DOHH2 (cell line): ENCODE data around the gene YIF1B.

Experiments
- H3F3A ChIP-seq: fragments of 200-600 bp; sonication (generic), shearing (Covaris generic); 2 replicates; pipeline ENCODE4 v1.6.0; 2016; ENCODE audit warnings: antibody characterized with exemption, mild to moderate bottlenecking; ENCODE audit not compliant: control insufficient read depth, insufficient read depth
- H3K27ac ChIP-seq: fragments of 200-600 bp; sonication (generic); 2 replicates; pipeline ENCODE4 v1.5.1; 2014; ENCODE audit warnings: low read depth, mild to moderate bottlenecking, low read length, moderate library complexity
- H3K27me3 ChIP-seq: fragments of 200-600 bp; sonication (generic); 2 replicates; pipeline ENCODE4 v1.6.1; 2014; ENCODE audit warnings: mild to moderate bottlenecking, low read length, mixed read lengths; ENCODE audit not compliant: control insufficient read depth
- H3K36me3 ChIP-seq: fragments of 200-600 bp; sonication (generic); 2 replicates; pipeline ENCODE4 v1.6.1; 2014; ENCODE audit warnings: mild to moderate bottlenecking, low read length, moderate library complexity, mixed read lengths; ENCODE audit not compliant: control insufficient read depth
- H3K4me1 ChIP-seq: fragments of 200-600 bp; sonication (generic); 2 replicates; pipeline ENCODE4 v1.6.1; 2014; ENCODE audit warnings: mild to moderate bottlenecking, low read length, mixed read lengths; ENCODE audit not compliant: control insufficient read depth
- H3K4me2 ChIP-seq: fragments of 200-600 bp; sonication (generic); 2 replicates; pipeline ENCODE4 v1.6.0; 2014; ENCODE audit warnings: mild to moderate bottlenecking, low read length, moderate library complexity
- H3K4me3 ChIP-seq: fragments of 200-600 bp; sonication (generic); 2 replicates; pipeline ENCODE4 v1.5.1; 2014; ENCODE audit warnings: mild to moderate bottlenecking, low read length, mixed read lengths
- H3K79me2 ChIP-seq: fragments of 200-600 bp; sonication (generic); 2 replicates; pipeline ENCODE4 v1.6.1; 2014; ENCODE audit warnings: mild to moderate bottlenecking, low read length, mixed read lengths; ENCODE audit not compliant: control insufficient read depth
- H3K9me2 ChIP-seq: fragments of 200-600 bp; sonication (generic); replicated peaks from 2 replicates; pipeline ENCODE4 v1.6.1; 2014; ENCODE audit warnings: mild to moderate bottlenecking, low read length, mixed read lengths; ENCODE audit not compliant: control insufficient read depth
- H3K9me3 ChIP-seq: fragments of 200-600 bp; sonication (generic); 2 replicates; pipeline ENCODE4 v1.6.1; 2014; ENCODE audit warnings: antibody characterized with exemption, low read length, mixed read lengths; ENCODE audit not compliant: control insufficient read depth, insufficient read depth
- H4K20me1 ChIP-seq: fragments of 200-600 bp; sonication (generic); 2 replicates; pipeline ENCODE4 v1.6.0; 2014; ENCODE audit warnings: low read depth, mild to moderate bottlenecking, antibody characterized with exemption, low read length, moderate library complexity; ENCODE audit not compliant: control insufficient read depth, insufficient read depth
- EZH2phosphoT487 ChIP-seq: fragments of 200-600 bp; sonication (generic); IDR thresholded peaks from 2 replicates; pipeline ENCODE4 v1.6.1; 2017; ENCODE audit warnings: borderline replicate concordance, mild to moderate bottlenecking, antibody characterized with exemption, low read length, moderate library complexity, mixed read lengths
- TF ChIP-seq, protein P1 (sequence below): fragments of 200-600 bp; sonication (generic); IDR thresholded peaks from one replicate; pipeline ENCODE4 v1.5.1; 2014; ENCODE audit warnings: antibody characterized with exemption, mild to moderate bottlenecking, low read depth, low read length; ENCODE audit not compliant: poor library complexity, severe bottlenecking

The YIF1B gene

DNA sequence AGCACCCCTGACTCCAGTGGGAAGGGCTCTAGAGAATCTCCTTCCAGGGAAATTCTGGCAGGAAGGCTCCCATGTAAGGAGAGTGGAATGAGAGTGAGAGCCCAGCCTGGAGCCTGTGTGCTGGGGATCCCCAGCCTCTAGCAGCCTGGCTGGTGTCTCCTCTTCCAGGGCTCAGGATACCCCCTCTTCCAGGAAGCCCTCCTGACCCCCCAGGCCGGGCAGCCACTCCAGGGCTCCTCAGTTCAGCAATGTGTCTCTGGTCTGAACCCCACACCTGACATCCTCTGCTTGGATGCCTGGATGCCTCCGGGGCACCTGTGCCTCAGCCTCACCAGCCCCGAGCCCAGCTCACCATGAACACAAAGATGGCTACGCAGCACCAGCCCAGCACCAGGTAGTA lies 8.7 kb downstream of the YIF1B start:
- Histone ChIP-seq H3K27me3 (no peaks in the 10 kb centered on the region), H3K4me2 (no peak overlapping the region), H3K4me1 (no peaks in the 10 kb centered on the region), H3K9me3 (no peaks in the 10 kb centered on the region), H3K36me3 (peaks cover 4% of the 10 kb centered on the region; the same call in 1 of the 2 replicates), H3K9me2 (no peaks in the 10 kb centered on the region), H3K4me3 (no peak overlapping the region), H3K79me2 (peaks cover 7% of the 10 kb centered on the region), H4K20me1 (no peaks in the 10 kb centered on the region), H3K27ac (no peak overlapping the region), H3F3A (no peaks in the 10 kb centered on the region)
- TF ChIP-seq EZH2phosphoT487: no peak
- TF ChIP-seq, protein P1, sequence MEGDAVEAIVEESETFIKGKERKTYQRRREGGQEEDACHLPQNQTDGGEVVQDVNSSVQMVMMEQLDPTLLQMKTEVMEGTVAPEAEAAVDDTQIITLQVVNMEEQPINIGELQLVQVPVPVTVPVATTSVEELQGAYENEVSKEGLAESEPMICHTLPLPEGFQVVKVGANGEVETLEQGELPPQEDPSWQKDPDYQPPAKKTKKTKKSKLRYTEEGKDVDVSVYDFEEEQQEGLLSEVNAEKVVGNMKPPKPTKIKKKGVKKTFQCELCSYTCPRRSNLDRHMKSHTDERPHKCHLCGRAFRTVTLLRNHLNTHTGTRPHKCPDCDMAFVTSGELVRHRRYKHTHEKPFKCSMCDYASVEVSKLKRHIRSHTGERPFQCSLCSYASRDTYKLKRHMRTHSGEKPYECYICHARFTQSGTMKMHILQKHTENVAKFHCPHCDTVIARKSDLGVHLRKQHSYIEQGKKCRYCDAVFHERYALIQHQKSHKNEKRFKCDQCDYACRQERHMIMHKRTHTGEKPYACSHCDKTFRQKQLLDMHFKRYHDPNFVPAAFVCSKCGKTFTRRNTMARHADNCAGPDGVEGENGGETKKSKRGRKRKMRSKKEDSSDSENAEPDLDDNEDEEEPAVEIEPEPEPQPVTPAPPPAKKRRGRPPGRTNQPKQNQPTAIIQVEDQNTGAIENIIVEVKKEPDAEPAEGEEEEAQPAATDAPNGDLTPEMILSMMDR: no peak

GRCh38 chr19:38306236-38306635 lies 9.5 kb downstream of the YIF1B start:
- no peaks in the 10 kb centered on the region for H3K4me1 ChIP-seq
- no peaks in the 10 kb centered on the region for H3K9me3 ChIP-seq
- H3K4me2 ChIP-seq: no peak overlapping the region
- peaks cover 4% of the 10 kb centered on the region; the same call in 1 of the 2 replicates for H3K36me3 ChIP-seq
- TF ChIP-seq, protein P1: no peak
- TF ChIP-seq EZH2phosphoT487: no peak
- H3K9me2 ChIP-seq: no peaks in the 10 kb centered on the region
- H3K4me3 ChIP-seq: no peak overlapping the region
- peaks cover 4% of the 10 kb centered on the region for H3K79me2 ChIP-seq
- H3F3A ChIP-seq: no peaks in the 10 kb centered on the region
- H4K20me1 ChIP-seq: no peaks in the 10 kb centered on the region
- H3K27me3 ChIP-seq: no peaks in the 10 kb centered on the region
- no peak overlapping the region for H3K27ac ChIP-seq

- no peak overlapping the region for H3K4me2 ChIP-seq
- H3K4me3 ChIP-seq: no peak overlapping the region
- H3K27me3 ChIP-seq: no peaks in the 10 kb centered on the region
- no peaks in the 10 kb centered on the region for H3K9me2 ChIP-seq
- H3K9me3 ChIP-seq: no peaks in the 10 kb centered on the region
- no peaks in the 10 kb centered on the region for H3K4me1 ChIP-seq
- H3K79me2 ChIP-seq: no peaks in the 10 kb centered on the region
- peaks cover 4% of the 10 kb centered on the region; the same call in 1 of the 2 replicates for H3K36me3 ChIP-seq
- H3K27ac ChIP-seq: no peak overlapping the region
- no peak for TF ChIP-seq EZH2phosphoT487
- TF ChIP-seq, protein P1: no peak
- H3F3A ChIP-seq: no peaks in the 10 kb centered on the region
- no peaks in the 10 kb centered on the region for H4K20me1 ChIP-seq
These were observed 10.8 kb downstream of the YIF1B start for GRCh38 chr19:38304866-38305429.
